Trophoblast cell (in vitro differentiated cells and primary cell): Measurements from ENCODE around the gene HNRNPU. TPM values are rescaled to one million over a fixed set of nuclear protein-coding genes. Genes with fewer than 3 reads are reported as not detected.

Source experiments
- DNase-seq, 2 donors: peaks; one replicate each; pipeline ENCODE4 v3.0.0-alpha.2; 2016
- H2AFZ ChIP-seq: 2 replicates; pipeline ENCODE4 v1.6.1; 2013; ENCODE audit warnings: low read length, moderate library complexity, mild to moderate bottlenecking; ENCODE audit not compliant: insufficient read depth, poor library complexity
- H2AK5ac ChIP-seq: 2 replicates; pipeline ENCODE4 v1.6.1; 2013; ENCODE audit warnings: mild to moderate bottlenecking, low read length
- H2BK120ac ChIP-seq: 2 replicates; pipeline ENCODE4 v1.6.1; 2013; ENCODE audit warnings: low read length, mild to moderate bottlenecking, moderate library complexity; ENCODE audit not compliant: insufficient read depth, poor library complexity
- H2BK12ac ChIP-seq: 2 replicates; pipeline ENCODE4 v1.6.1; 2013; ENCODE audit warnings: mild to moderate bottlenecking, low read length, moderate library complexity
- H2BK5ac ChIP-seq: 2 replicates; pipeline ENCODE4 v1.6.1; 2013; ENCODE audit warnings: low read length, low read depth, moderate library complexity, mild to moderate bottlenecking; ENCODE audit not compliant: poor library complexity
- H3K14ac ChIP-seq: 2 replicates; pipeline ENCODE4 v1.6.1; 2013; ENCODE audit warnings: mild to moderate bottlenecking, low read length
- H3K18ac ChIP-seq: 2 replicates; pipeline ENCODE4 v1.6.1; 2013; ENCODE audit warnings: mild to moderate bottlenecking, low read length
- H3K23ac ChIP-seq: 2 replicates; pipeline ENCODE4 v1.6.1; 2013; ENCODE audit warnings: low read length
- H3K27ac ChIP-seq: 2 replicates; pipeline ENCODE4 v1.5.1; 2013; ENCODE audit warnings: low read depth, mild to moderate bottlenecking, inconsistent platforms, low read length, moderate library complexity
- H3K27me3 ChIP-seq: 2 replicates; pipeline ENCODE4 v1.6.1; 2013; ENCODE audit warnings: inconsistent platforms, mild to moderate bottlenecking, low read length, moderate library complexity; ENCODE audit not compliant: insufficient read depth
- H3K36me3 ChIP-seq, 2 experiments: 1 replicate in 1 of 2; 2 replicates in 1 of 2; pipeline ENCODE4 v1.6.1; 2013; ENCODE audit warnings: low read length in 2 of 2, mild to moderate bottlenecking in 2 of 2, moderate library complexity in 1 of 2; ENCODE audit not compliant: insufficient read depth in 2 of 2, control insufficient read depth in 1 of 2
- H3K4ac ChIP-seq: 2 replicates; pipeline ENCODE4 v1.6.1; 2013; ENCODE audit warnings: low read depth, mild to moderate bottlenecking, low read length, moderate library complexity
- H3K4me1 ChIP-seq, 2 experiments: 1 replicate in 1 of 2; 2 replicates in 1 of 2; pipeline ENCODE4 v1.6.1; 2013; ENCODE audit warnings: low read length in 2 of 2, mild to moderate bottlenecking in 2 of 2, moderate library complexity in 1 of 2; ENCODE audit not compliant: insufficient read depth in 2 of 2, control insufficient read depth in 1 of 2
- H3K4me2 ChIP-seq: 2 replicates; pipeline ENCODE4 v1.6.1; 2013; ENCODE audit warnings: inconsistent platforms, mild to moderate bottlenecking, low read length, moderate library complexity
- H3K4me3 ChIP-seq: 2 replicates; pipeline ENCODE4 v1.5.1; 2013; ENCODE audit warnings: mild to moderate bottlenecking, low read depth, low read length, inconsistent platforms
- H3K79me1 ChIP-seq: one replicate; pipeline ENCODE4 v1.6.1; 2013; ENCODE audit warnings: low read length
- H3K79me2 ChIP-seq: 2 replicates; pipeline ENCODE4 v1.6.1; 2013; ENCODE audit warnings: low read length, mild to moderate bottlenecking; ENCODE audit not compliant: control insufficient read depth, insufficient read depth, poor library complexity
- H3K9ac ChIP-seq: 2 replicates; pipeline ENCODE4 v1.6.1; 2013; ENCODE audit warnings: mild to moderate bottlenecking, low read length
- H3K9me3 ChIP-seq: 2 replicates; pipeline ENCODE4 v1.6.1; 2013; ENCODE audit warnings: low read depth, mild to moderate bottlenecking, control low read depth, inconsistent platforms, low read length; ENCODE audit not compliant: insufficient read depth
- H4K12ac ChIP-seq: 2 replicates; pipeline ENCODE4 v1.6.1; 2013; ENCODE audit warnings: low read depth, mild to moderate bottlenecking, low read length, moderate library complexity
- H4K8ac ChIP-seq: 2 replicates; pipeline ENCODE4 v1.6.1; 2013; ENCODE audit warnings: low read depth, mild to moderate bottlenecking, low read length, moderate library complexity
- H4K91ac ChIP-seq: one replicate; pipeline ENCODE4 v1.6.1; 2013; ENCODE audit warnings: low read depth, mild to moderate bottlenecking, low read length, moderate library complexity
- WGBS: extraction: QIAGEN DNeasy Blood & Tissue Kit; methylation state at CpG from one replicate; pipeline ENCODE4 v1.1.7; 2013; ENCODE audit warnings: missing lambda C conversion rate; ENCODE audit not compliant: insufficient read length, insufficient coverage; ENCODE audit errors: extremely low coverage; 5-methylcytosine and 5-hydroxymethylcytosine counted together
- polyA plus RNA-seq: library from polyadenylated mRNA; stranded (reverse); fragments of 200-250 nt; gene quantifications from 2 replicates; pipeline ENCODE4 v1.2.3, GENCODE V29; 2013

HNRNPU gene
- 342 and 352 TPM in 2 replicates for polyA plus RNA-seq

DNA sequence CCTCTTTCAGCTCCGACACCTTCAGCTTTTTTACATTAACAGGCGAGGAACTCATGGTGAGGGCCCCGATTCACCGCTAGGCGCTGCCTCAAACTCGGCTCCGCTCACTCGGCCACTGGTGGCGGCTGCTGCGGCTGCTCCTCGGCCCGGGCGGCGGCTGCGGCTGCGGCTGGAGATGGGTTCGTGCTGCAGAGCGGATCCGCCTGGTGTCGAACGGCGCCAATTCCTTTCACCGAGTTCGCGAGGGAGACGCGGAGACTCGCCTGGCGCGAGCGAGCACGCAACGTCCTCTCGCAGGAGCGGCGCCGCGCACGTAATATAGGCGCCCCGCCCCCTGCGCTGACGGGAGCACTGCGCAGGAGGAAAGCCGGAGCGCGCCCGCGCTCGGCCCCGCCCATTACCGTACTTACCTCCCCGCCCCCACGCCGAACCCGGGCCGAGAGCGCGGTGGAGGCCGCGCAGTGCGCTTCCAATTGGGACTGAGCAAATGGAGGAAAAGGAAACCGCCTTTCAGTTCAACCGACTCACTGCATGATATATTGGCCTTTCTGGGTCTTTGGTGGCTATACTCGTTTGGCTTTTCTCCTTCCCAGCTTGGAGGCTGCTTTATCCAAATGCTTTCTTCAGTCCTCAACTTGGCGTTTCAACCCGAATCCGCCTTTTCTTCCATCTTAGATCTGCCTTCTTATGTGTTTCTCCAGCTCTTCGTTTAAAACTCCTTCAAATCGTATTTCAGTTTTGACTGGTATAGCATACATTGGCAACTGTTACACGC lies at the start of gene HNRNPU:
TSS of gene HNRNPU (minus strand) at position 291 of the 775 bp plus-strand sequence. CDS start at position 55, 236 bp downstream.
- peak within 1 kb of the TSS; percentile 92 for H2AFZ ChIP-seq
- H2BK12ac ChIP-seq, result peak within 1 kb of the TSS; percentile 77
- peaks cover 7 to 13% of the 10 kb centered on the region in 2 experiments for H3K36me3 ChIP-seq
- H3K9ac ChIP-seq, result peak within 1 kb of the TSS; percentile 94
- peak within 1 kb of the TSS; percentile 99 for H2BK5ac ChIP-seq
- peak within 1 kb of the TSS; percentile 22 for H3K23ac ChIP-seq
- peak within 1 kb of the TSS; percentile 100 for H3K4ac ChIP-seq
- H3K18ac ChIP-seq, result peak within 1 kb of the TSS; percentile 97
- H3K79me2 ChIP-seq, result peaks cover 26% of the 10 kb centered on the region
- no CpG with 5 or more reads among the region's 71 CpGs for WGBS
- H2AK5ac ChIP-seq, result peak within 1 kb of the TSS; percentile 99
- peak within 1 kb of the TSS; percentile 100 for H4K12ac ChIP-seq
- H3K27ac ChIP-seq, result peak within 1 kb of the TSS; percentile 98
- peak within 1 kb of the TSS; percentile 90 for H2BK120ac ChIP-seq
- peak within 1 kb of the TSS; percentile 63 for H3K4me2 ChIP-seq
- peak within 1 kb of the TSS; percentile 99 for H4K8ac ChIP-seq
- H3K4me1 ChIP-seq, result peaks cover 0 to 4% of the 10 kb centered on the region in 2 experiments
- H3K9me3 ChIP-seq, result peaks cover 2% of the 10 kb centered on the region
- H3K4me3 ChIP-seq, result peak within 1 kb of the TSS; percentile 100
- H3K79me1 ChIP-seq, result peaks cover 20% of the 10 kb centered on the region
- peaks cover 2% of the 10 kb centered on the region for H3K27me3 ChIP-seq
- peak within 1 kb of the TSS; percentile 100 for H3K14ac ChIP-seq
- H4K91ac ChIP-seq, result peak within 1 kb of the TSS; percentile 99
- DNase-seq, result peak; percentile 95 to 98

DNA sequence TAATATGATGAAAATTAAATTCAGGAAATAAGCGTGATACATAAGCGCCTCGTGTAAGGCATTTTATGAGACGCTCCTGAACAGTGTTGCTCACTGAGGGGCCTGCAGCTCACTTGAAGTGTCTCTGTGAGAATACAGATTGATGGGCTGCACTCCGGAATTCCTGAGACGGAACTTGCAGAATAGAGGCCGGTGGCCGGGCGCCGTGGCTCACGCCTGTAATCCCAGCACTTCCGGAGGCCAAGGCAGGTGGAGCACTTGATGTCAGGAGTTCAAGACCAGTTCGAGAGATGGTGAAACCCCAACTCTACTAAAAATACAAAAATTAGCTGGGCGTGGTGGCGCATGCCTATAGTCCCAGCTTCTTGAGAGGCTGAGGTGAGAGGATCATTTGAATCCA lies 49.5 kb upstream of the HNRNPU start:
- Histone ChIP-seq H2BK12ac (no peak overlapping the region), H3K18ac (no peak overlapping the region), H3K4me3 (no peak overlapping the region), H2BK5ac (no peak overlapping the region), H2AFZ (no peak overlapping the region), H3K9ac (no peak overlapping the region), H3K4me2 (no peak overlapping the region), H3K79me2 (no peaks in the 10 kb centered on the region), H2BK120ac (no peak overlapping the region), H3K9me3 (peaks cover 1% of the 10 kb centered on the region), H4K91ac (no peak overlapping the region), H3K79me1 (no peaks in the 10 kb centered on the region), H3K36me3 (no peaks in the 10 kb centered on the region), H4K8ac (no peak overlapping the region), H3K14ac (no peak overlapping the region), H3K23ac (no peak overlapping the region), H3K4ac (no peak overlapping the region), H4K12ac (no peak overlapping the region), H2AK5ac (no peak overlapping the region), H3K27me3 (peaks cover 5% of the 10 kb centered on the region), H3K27ac (no peak overlapping the region), H3K4me1 (no peaks in the 10 kb centered on the region)
- WGBS, result no CpG with 5 or more reads among the region's 15 CpGs
- DNase-seq, result no peak

DNA sequence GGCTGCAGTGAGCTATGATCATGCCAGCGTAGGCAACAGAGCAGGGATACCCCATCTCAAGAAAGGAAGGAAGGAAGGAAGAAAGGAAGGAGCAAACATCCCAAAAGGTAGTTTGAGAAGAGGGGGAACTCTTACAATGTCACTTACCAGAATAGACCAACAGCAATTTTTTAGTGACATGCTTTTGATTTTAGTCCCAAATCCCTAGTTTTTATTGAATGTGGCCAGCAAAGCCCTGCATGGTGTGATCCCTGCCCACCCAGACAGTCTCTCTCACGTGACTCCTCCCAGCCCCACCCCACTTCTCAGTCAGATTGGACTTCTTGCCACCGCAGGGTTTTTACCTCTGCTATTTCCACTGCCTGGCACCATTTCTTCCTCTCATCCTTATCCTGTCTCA lies 39.8 kb upstream of the HNRNPU start:
- Histone ChIP-seq H2BK120ac (no peak overlapping the region), H3K79me1 (no peaks in the 10 kb centered on the region), H3K4ac (no peak overlapping the region), H2BK12ac (no peak overlapping the region), H3K27ac (no peak overlapping the region), H3K9me3 (no peaks in the 10 kb centered on the region), H4K8ac (no peak overlapping the region), H3K23ac (no peak overlapping the region), H3K4me2 (no peak overlapping the region), H3K9ac (no peak overlapping the region), H2AFZ (no peak overlapping the region), H3K14ac (no peak overlapping the region), H2AK5ac (no peak overlapping the region), H2BK5ac (no peak overlapping the region), H4K91ac (no peak overlapping the region), H3K4me1 (peaks cover 5 to 6% of the 10 kb centered on the region in 2 experiments), H4K12ac (no peak overlapping the region), H3K18ac (no peak overlapping the region), H3K27me3 (no peaks in the 10 kb centered on the region), H3K36me3 (no peaks in the 10 kb centered on the region), H3K4me3 (no peak overlapping the region), H3K79me2 (no peaks in the 10 kb centered on the region)
- WGBS, result no CpG with 5 or more reads among the region's 3 CpGs
- no peak for DNase-seq

DNA sequence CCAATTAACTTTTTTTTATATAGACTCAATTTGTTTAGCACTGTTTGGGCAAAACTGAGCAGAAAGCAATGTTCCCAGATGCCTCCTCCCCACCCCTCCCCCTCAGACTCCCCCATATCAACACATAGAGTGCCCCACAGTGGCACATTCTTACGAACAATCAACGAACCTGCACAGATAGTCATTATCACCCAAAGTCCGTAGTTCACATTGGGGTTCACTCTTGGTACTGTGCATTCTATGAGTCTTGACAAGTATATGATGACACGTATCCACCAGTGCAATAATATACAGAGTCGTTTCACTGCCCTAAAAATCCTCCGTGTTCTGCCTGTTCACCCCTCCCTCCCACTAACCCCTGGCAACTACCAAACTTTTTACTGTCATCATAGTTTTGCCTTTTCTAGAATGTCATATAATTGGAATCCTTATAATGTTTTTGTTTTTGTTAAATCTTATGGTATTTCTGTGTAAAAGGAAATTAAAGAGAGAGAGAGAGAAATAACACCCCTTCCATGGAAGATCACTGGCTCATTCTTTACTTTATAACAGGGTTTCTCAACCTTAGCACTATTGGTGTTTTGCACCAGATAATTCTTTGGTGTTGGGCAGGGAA lies 37.2 kb upstream of the HNRNPU start:
- Histone ChIP-seq H3K4ac (no peak overlapping the region), H4K12ac (no peak overlapping the region), H3K79me1 (no peaks in the 10 kb centered on the region), H3K9me3 (no peaks in the 10 kb centered on the region), H3K27me3 (no peaks in the 10 kb centered on the region), H3K4me2 (no peak overlapping the region), H2AFZ (no peak overlapping the region), H3K27ac (no peak overlapping the region), H2BK120ac (no peak overlapping the region), H2BK12ac (no peak overlapping the region), H3K9ac (no peak overlapping the region), H3K79me2 (no peaks in the 10 kb centered on the region), H3K23ac (no peak overlapping the region), H4K8ac (no peak overlapping the region), H3K4me1 (peaks cover 5 to 6% of the 10 kb centered on the region in 2 experiments), H2BK5ac (no peak overlapping the region), H3K4me3 (no peak overlapping the region), H3K14ac (no peak overlapping the region), H3K18ac (no peak overlapping the region), H2AK5ac (no peak overlapping the region), H4K91ac (no peak overlapping the region), H3K36me3 (no peaks in the 10 kb centered on the region)
- no CpG with 5 or more reads among the region's 6 CpGs for WGBS
- DNase-seq, result no peak
